ENCODE data around the gene EXOC3.
A peak's percentile ranks its signal among the peaks of the same experiment; 100 is the strongest.

The EXOC3 gene

DNA sequence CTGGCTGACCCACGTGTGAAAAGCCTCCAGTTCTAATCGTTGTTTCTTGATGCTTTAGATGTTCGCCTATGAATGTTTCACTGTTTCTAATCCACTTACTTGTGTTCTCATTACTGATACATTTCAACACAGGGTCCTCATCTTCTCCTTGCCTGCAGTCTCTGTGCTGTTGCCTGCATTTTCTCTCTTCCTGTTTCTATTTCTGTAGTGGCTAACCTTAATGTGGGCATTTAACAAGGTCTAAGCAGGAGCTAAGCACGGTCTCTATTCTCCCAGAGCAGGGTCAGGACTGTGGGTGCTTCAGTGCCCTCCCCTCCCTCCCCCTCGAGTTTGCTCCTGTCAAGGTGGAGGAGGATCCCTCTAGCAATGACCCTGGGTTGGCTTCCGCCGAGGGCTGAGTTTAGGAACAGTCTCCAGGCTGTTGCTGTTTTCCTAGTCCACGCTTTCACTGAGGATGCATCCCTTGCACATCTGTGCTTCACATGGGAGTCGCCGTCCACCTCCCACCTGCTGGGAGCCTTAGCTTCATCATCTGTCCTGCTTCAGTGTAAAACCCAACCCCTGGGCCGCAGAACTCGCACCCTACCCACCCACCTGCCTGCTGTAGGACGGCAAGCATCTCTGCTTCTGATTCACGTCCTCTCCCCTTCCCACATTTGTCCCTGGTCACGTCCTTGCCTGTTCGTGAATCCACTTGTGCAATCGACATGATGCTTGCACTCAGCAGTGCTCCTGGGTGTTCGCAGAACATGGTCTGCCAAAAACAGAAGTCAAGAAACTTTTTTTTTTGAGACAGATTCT lies 2.4 kb upstream of the EXOC3 start:
- no peak for DNase-seq

DNA sequence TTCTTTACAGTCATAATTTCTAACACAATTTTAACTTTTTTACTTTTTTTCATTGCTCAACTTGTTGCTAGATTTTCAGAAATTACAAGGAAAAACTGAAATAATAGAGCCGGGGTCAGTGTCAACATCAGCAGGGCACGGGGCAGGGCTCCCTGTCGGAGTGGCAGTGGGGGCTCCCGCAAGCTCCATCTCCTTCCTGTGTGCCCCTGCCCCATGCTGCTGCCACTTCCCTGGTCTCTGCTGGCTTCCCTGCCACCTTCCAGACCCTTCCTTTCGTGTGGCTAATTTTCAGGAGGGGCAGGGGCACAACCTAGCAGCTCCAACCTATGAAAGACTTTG lies 1.0 kb upstream of the EXOC3 start:
- no peak for DNase-seq

DNA sequence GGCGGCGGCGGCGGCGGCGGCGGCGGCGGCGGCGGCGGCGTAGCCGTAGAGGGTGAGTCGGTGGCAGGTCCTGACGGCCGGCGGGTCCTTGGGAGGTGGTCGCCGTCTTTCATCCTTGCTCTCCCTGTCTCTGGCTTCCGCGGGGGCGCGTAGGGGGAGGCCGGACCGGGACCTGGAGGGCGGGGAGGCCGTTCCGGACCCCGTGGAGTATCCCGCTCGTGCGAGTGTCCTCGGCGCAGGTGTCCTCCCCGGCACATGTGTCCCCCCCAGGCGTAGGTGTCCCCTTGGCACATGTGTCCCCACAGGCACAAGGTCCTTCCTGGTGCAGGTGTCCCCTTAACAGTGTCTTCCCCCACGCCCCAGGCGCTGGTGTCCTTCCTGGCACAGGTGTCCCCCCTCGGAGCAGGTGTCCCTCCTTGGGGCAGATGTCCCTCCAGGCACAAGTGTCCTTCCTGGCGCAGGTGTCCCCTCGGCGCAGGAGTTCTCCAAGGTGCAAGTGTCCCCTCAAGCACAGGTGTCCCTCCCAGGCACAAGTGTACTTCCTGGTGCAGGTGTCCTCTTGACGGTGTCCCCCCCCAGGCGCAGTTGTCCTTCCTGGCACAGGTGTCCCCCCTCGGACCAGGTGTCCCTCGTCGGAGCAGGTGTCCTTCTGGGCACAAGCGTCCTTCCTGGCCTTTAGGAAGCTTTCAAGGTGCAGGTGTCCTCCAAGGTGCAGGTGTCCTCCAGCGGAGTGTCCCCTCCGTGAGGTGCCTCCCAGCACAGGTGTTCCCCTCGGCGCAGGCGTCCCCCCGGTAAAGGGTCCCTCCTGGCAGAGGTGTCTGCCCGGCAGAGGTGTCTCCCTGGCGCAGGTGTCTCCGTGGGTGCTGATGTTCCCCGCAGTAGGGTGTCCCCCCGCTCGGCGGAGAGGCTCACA lies 519 bp downstream of the EXOC3 start:
- peak; percentile 29 for DNase-seq

DNA sequence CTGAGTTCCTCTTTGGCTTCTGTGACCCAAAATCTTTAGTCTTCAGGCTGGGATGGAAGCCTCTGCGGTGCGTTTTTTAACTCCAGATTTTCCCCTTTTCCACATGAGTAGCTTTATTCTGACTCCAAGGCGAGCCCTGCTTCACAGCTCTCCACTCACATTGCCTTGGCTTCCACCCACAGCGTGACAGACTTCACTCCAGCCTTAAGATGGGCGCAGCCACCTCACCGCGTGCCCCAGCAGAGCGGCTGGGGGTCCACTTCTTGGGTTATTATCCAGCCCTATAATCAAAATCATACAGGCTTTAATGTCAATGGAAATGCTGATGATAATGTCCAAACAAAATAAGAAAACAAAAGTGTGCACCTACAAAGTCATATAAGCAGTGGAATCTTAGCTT lies 1.2 kb downstream of the EXOC3 start:
- DNase-seq = no peak

DNA sequence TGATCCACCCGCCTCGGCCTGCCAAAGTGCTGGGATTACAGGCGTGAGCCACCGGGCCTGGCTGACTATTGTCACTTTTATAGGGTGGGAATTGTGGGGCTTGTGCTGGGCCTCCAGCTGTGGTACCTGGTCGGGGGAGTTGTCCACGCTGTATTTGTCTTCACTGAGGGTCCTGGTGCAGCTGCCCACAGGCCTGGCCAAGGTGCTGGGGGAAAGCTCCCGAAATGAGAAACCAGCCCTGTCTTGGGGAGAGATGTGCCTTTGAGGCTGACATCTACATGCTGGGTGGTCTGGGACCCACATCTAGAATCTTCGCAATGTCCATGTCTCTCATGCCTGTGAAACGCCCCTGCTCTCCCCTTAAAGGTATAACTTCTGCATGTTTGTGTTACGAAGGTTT lies 2.6 kb downstream of the EXOC3 start:
- DNase-seq = no peak

DNA sequence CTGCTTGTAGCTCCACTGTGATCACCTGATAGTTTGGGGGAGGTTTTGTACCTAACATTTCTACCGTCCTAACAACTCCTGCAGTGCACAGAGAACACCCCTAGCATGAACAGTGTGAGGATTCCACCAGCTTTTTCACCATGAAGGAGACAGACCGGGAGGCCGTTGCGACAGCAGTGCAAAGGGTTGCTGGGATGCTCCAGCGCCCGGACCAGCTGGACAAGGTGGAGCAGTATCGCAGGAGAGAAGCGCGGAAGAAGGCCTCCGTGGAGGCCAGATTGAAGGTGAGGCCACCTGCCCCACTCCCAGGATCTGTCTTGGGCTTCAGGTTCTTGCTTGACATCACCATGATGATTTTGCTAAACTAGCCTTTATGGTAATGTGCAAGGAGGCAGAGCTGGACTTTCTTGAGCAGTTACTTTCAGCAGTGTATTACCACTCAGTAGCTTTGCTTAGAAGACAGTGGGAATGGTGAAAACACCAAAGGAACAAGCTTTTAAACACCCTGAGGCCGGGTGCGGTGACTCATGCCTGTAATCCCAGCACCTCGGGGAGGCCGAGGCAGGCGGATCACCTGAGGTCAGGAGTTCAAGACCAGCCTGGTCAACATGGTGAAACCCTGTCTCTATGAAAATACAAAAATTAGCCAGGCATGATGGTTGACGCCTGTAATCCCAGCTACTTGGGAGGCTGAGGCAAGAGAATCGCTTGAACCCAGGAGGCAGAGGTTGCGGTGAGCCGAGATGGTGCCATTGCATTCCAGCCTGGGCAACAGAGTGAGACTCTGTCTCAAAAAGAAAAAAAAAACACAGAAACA lies 3.3 kb downstream of the EXOC3 start:
- DNase-seq = no peak

DNA sequence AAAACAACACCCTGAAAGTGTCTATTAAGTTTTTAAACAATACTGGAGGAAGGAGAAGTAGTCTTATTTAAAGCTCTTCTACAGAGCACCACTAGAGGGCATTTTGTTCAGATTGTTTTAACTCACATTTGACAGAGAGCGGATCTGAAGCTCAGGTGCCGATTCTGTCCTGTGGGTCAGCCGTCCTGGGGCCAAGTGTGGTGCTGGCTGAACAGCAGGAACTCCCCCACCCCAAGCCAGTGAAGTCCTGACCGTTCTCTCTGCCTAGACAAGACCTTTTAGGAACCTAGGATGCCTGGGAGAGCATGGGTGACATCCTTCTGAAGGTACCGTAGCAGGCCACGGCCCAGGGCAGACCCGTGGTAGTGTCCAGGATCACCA lies 3.9 kb downstream of the EXOC3 start:
- DNase-seq = peak; percentile 1

DNA sequence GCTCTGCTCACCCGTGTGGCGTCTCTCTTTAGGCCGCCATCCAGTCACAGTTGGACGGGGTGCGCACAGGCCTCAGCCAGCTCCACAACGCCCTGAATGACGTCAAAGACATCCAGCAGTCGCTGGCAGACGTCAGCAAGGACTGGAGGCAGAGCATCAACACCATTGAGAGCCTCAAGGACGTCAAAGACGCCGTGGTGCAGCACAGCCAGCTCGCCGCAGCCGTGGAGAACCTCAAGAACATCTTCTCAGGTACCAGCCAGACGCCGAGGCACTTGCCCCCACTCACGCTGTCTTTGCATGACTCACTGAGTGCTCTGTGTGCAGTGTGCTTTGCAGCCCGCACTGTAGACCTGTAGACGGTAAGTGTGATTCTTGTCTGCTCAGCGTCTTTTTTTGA lies 4.5 kb downstream of the EXOC3 start:
- DNase-seq = no peak

DNA sequence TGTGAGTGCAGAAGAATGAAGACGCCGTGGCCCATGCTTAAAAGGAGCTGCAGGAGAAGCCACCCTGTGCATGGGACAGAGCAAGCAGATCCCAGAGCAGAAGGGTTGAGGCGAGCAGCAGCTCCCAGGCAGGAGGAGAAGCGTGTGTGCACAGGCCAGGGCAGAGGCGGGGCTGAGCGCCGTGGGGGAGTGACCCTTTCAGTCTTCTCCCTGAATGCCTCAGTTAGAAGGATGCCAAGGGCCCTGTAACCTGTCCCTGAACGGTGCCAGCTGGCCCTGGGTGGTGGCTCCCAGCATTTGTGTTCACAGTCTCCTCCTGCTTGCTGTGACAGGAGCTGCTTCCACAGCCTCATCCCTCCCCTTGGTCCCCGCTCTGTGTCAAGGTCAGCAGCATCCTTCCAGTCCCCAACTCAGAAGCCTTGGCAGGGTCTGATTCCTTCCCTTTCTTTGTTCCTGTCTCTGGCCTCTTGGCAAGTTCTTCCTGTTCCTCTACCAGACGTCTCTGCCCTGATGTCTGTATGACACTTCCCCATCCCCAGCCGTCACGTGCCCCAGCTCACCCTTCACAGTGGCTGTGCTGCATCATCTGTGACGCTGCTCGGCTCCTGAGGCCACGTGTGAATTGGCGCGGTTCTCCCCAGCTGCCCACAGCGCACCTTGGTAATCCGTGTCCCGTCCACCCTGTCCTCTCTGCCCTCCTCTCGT lies 5.2 kb downstream of the EXOC3 start:
- DNase-seq = no peak

DNA sequence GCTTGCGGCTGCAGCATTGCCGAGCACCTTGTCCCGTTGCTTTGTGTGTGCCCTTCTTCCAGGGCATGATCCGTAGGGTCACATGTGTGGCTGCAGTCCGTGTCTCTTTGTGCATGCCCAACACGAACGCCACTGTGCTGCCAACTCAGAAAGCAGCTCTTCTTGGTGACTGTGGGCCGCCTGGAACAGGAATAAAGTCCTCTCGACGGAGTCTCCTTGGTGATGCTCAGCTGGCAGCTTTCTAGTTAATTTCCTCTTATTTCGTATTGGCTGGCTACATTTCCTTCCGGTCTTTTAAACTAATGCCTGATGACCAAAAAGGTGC lies 5.8 kb downstream of the EXOC3 start:
- no peak for DNase-seq

DNA sequence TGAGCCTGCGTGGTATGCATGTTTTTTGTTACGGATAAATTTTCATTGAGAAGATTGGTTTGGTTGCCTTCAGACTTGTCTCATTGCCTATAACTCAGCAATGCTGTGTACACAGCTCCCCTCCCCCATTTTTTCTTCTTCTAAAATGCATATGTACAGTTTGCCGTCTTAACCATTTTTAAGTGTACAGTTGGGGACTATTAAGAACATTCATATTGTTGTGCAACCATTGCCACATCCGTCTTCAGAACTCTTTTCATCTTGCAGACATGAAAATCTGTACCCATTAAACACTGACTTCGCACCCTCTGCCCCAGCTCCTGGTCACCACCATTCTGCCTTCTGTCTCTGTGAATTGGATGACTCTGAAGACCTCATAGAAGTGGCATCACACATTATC lies 6.2 kb downstream of the EXOC3 start:
- DNase-seq = no peak

DNA sequence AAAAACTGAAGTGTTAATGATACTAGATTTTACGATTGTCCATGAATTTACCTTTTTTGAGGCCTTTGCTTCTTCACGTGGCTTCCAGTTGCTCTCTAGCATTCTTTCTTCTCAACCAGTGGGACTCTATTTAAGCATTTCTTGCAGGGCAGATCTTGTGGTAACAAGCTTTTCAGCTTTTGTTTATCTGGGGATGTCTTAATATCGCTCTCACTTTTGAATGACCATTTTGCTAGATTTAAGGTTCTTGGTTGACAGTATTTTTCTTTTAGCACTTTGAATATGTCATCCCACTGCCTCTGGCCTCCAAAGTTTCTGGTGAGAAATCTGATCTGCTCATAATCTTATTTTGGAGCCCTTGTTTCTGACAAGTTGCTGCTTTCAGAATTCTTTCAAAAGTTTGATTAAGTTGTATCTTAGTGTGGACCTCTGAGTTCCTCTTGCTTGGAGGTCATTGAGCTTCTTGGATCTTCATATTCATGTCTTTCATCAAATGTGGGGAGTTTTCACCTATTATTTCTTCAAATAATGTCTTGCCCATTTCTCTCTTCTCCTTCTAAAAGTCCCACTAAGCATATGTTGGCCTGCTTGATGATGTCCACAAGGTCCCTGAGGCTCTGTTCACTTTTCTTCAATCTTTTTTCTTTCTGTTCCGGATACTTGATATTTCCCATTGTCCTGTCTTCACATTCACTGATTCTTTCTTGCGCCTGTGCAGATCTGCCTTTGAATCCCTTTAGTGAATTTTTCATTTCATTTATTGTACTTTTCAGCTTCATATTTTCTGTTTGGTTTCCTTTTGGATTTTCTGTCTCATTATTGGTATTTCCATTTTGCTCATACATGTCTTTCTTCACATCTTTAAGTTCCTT lies 8.8 kb downstream of the EXOC3 start:
- no peak for DNase-seq

DNA sequence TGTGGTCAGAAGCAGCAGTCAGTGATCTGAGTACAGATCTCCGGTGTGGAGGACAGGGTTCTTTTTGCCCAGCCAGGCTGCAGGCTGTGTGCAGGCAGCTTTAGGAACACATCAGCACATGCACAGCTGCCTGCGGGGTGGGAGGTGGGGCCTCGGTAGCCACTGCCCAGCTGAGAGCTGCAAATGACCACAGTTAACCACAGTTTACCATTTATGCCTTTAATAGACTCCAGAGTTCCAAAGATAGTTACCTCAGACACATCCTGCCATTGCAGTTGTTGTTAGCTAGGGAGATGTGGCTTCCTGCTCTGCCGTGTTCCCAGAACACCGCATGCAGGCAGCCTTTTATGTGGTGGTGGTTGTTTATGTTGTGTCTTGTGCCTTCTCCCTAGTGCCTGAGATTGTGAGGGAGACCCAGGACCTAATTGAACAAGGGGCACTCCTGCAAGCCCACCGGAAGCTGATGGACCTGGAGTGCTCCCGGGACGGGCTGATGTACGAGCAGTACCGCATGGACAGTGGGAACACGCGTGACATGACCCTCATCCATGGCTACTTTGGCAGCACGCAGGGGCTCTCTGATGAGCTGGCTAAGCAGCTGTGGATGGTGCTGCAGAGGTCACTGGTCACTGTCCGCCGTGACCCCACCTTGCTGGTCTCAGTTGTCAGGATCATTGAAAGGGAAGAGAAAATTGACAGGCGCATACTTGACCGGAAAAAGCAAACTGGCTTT lies 10.2 kb downstream of the EXOC3 start:
- no peak for DNase-seq

DNA sequence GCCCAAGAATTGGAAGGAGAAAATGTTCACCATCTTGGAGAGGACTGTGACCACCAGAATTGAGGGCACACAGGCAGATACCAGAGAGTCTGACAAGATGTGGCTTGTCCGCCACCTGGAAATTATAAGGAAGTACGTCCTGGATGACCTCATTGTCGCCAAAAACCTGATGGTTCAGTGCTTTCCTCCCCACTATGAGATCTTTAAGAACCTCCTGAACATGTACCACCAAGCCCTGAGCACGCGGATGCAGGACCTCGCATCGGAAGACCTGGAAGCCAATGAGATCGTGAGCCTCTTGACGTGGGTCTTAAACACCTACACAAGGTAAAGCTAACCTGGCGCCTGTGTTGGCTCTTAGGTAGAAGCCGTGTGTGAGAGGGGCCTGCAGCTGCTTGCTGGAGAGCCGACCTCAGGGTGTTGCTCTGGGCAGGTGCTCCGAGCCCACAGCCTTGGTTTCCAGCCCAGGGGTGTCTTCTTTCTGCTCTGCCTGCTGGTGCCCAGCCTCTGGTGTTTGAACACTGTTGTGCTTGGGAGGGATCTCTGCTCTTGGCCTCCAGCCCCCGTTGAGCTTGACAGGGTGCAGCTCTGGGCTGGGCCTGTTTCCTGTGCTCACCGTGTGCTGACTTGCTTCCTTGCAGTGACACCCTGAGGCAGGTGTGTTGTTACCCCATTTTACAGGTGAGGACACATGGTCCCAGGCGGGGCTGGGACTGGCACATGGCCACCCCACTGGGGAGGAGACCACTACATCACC lies 10.9 kb downstream of the EXOC3 start:
- peak; percentile 2 for DNase-seq

DNA sequence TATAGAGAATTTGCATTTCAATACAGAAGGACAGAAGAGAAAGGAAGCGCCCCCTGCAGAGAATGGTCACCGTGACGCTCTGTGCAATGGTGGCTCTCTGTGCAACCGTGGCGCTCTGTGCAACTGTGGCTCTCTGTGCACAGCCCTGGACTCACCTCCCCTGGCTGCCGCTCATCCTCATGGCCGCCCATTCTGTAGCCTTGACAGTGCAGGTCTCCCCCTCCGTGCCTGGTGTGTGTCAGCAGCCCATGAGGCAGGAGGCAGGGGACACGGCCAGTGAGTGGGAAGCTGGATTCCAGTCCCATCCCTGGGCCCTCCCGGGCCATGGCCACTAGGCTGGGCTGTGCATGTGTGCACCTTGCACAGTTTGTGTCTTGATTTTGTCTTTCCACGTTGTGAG lies 12.0 kb downstream of the EXOC3 start:
- DNase-seq = no peak

DNA sequence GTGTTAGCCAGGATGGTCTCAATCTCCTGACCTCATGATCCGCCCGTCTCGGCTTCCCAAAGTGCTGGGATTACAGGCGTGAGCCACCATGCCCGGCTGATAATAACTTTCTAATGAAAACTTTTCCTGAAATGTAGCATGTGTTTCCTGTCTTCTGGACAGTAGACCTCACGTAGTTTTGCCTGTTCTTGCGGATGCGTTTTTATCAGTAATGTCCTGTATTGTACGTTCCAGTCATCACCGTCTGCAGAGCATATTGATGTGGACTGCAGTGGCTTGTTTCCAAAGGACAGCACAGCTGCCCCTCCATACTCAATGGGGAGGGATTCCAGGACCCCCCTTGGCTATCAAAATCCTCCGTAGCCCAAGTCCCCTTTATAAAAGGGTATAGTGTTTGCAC lies 12.8 kb downstream of the EXOC3 start:
- no peak for DNase-seq

DNA sequence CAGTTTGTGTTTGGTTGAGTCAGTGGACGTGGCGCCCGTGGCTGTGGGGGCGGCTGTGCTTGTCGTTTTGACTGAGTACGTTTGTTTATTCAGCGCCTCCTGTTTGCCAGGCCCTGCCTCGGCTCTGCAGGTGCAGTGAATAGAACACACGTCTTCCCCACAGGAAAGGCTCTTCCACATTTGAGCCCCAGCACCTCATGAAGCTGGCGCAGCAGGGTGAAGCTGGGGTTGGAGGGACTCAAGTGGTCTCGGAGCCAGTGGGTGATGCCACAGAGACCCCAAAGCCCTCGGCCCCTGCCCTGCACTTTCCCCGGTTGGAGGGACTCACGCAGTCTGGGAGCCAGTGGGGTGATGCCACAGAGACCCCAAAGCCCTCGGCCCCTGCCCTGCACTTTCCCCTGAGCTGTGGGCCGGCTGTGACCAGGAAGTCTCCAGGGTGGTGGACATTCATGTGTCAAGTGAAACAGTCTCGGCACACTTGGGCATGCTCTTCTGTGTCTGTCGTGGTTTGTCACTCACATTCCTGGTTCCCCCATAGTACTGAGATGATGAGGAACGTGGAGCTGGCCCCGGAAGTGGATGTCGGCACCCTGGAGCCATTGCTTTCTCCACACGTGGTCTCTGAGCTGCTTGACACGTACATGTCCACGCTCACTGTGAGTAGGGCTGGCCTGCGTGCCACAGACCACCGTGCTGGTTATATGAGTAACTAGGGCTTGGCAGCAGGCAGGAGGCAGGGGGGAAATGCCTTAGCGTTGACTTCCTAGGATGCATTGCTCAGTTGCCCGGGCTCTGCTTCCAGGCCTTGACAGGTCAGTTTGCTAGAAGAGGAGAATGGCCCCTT lies 13.6 kb downstream of the EXOC3 start:
- DNase-seq = no peak

DNA sequence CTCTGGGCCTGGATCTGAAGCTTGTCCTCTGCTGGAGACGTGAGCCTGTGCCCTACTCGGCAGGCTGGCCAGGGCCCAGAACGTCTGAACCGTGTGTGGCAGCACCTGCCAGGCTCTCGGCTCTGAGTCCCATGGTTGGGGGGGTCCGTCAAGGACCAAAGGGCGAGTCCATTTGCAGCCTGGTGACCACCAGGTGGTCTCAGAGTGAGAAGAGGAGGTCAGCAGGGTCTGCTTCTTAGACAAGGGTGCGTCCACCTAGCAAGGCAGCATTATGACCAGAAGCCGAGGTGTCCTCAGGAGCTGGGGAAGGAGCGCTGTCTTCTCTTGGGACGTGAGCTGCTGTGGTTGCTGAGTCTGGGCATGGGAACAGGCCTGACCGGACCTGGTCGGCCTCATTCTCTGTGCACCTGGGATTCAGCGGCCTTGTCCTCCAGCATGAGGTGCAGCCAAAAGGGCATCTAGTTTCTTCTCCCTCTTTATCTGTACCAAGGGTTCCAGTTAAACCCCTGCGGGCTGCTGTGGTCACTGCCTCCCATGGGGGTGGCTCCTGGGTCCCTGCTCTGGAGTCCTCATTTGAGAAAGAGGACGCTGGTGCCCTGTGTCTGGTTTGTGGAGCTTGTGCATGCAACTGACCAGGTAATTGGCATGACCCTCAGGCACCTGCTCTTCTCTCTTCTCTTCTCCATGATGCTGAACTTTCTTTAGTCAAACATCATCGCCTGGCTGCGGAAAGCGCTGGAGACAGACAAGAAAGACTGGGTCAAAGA lies 14.4 kb downstream of the EXOC3 start:
- peak; percentile 3 for DNase-seq

All from stimulated activated CD4-positive, alpha-beta T cell treated with anti-CD3 and anti-CD28 coated beads, Interleukin-4, amount 100 ng/mL, for 1 hour (primary cell).